GM21423 (cell line): Measurements from ENCODE around the gene EPB41L5.
"Not testable (repeated sequence)": the region's sequence is repeated elsewhere in the genome, so short reads cannot be mapped to it uniquely, and the experiment has no call there.

Experiments used
- ATAC-seq: cut with Tn5 transposase; IDR thresholded peaks from one replicate; pipeline ENCODE4 v1.9.1; 2021; ENCODE audit warnings: mild to moderate bottlenecking, moderate library complexity; ENCODE audit not compliant: unreplicated experiment

EPB41L5 gene

DNA sequence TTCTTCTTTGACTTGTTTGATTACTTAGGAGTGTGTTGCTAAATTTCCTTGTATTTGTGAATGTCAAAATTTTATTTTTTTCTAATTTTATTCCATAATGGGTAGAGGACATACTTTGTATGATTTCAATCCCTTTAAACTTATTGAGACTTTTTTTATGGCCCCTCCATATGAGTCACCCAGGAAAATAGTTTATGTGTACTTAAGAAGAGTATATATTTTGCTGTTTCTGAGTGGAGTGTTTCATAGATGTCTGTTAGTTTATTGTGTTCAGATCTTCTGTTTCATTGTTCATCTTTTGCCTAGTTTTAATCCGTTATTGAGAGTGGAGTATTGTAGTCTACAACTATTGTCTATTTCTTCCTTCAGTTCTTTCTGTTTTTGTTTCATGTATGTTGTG is 81.9 kb downstream of the EPB41L5 start:
- no peak for ATAC-seq

DNA sequence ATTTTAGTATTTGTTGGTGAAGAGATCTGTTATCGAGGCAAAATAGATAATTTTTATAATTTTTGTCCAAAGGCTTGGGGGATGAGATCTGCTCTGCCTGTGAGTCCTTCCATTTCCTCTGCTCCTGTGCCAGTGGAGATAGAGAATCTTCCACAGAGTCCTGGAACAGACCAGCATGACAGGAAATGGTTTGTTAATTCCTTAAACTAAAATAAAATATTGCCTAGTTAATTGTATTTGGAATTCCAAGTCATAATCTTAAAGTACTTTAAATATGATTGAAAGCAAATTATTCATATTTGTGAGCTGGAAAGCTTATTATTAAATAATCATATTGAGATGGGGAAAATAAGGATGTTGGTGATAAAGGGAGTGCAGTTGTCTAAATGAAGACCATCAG is 87.8 kb downstream of the EPB41L5 start:
- no peak for ATAC-seq

DNA sequence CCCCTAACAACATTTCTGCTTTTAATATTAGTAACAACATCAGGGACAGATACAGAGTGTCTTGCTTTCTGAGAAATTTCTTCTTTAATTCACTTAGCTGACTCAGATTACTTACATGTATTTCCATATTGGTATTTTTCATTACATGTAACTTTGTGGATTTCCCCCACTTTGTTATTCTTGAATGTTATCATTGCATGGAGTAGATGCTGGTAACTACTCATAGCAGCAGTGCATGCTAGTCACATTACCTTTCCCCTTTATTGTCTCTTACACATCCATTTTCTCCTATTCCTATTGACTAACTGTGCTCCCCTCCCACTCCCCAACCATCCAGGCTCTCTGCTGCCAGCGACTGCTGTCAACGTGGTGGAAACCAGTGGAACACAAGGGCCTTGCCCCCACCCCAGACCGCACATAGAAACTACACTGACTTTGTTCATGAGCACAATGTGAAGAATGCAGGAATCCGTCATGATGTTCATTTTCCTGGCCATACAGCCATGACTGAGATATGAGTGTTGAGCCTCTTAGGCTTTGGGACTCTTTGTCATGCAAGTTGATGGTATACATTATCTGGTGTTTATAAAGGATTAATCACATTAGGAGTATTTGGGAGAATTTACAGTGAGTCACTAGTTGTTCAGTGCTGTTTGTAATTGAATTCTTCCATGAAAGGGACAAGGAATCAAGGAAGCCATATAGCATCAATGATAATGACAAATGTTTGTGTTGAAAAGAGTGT is 91.0 kb downstream of the EPB41L5 start:
- no peak for ATAC-seq

DNA sequence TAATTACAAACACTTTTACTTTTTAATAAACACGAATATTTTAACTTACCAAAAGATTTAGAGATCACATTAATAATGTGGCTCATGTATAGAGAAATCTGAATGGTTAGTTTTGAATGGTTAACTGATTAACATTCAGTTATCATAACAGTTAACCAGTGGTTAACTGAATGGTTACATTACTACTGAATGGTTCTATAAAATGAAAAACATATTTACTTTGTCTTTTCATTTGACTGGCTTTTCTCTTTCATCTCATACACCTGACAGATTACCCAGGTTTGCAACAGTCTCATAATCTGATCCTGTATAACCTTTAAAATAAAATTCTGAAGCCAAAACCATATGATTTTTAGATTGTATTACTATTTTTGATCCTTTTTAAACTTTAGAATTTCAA is 91.9 kb downstream of the EPB41L5 start:
- no peak for ATAC-seq

DNA sequence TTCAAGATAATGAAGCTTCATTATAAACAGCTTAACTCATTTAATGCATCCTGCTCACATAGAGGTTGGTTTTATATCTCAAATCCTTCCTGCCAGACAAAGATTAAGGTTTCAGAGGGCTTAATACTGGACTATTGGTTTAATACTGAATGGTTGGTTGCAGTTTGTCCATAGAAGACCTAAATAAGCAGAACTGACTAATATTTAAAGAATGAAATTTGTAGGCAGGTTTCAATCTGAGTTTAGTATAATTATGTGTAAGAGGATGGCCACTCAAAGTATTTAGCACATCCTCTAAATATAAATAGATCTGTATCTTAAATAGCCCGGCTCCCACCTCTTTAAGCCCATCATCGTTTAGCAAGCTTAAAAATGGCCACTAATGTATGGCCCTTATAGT is 92.5 kb downstream of the EPB41L5 start:
- peak; percentile 62 for ATAC-seq

DNA sequence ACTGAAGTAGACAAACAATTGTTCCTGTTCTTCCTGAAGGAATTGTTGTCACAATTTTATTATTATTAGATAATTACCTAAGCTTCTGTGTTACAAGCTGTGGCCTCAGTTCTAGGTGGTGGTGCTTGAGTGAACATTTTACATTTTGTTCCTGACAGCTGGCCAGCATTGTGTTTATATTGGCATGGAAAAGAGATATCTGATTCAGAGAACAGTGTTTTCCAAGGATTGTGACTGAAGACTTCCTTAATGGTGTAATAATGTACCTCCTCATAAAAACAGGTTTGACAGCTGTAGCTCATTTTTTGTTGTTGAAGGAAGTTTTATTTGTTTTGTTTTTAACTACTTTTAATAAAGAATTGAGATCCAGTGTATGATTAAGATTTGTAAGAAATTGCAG is 95.2 kb downstream of the EPB41L5 start:
- ATAC-seq: no peak

DNA sequence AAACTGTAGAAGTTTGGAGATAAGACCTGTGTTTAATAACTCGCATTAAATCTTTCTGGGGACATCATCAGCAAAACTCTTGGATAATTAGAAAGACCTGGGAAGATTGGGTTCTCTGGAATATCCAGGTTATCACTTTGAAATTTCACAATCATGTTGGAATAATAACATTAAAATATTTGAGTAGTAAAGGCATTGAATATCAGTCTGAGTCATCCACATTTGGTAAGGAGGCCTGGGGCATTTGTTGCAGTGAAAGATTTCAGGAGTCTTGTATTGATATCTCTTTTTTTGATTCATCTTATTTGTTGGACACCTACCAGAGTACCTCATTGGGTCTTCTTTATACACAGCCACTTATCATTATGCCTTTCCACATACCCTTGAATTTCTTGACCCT is 95.9 kb downstream of the EPB41L5 start:
- ATAC-seq: no peak

DNA sequence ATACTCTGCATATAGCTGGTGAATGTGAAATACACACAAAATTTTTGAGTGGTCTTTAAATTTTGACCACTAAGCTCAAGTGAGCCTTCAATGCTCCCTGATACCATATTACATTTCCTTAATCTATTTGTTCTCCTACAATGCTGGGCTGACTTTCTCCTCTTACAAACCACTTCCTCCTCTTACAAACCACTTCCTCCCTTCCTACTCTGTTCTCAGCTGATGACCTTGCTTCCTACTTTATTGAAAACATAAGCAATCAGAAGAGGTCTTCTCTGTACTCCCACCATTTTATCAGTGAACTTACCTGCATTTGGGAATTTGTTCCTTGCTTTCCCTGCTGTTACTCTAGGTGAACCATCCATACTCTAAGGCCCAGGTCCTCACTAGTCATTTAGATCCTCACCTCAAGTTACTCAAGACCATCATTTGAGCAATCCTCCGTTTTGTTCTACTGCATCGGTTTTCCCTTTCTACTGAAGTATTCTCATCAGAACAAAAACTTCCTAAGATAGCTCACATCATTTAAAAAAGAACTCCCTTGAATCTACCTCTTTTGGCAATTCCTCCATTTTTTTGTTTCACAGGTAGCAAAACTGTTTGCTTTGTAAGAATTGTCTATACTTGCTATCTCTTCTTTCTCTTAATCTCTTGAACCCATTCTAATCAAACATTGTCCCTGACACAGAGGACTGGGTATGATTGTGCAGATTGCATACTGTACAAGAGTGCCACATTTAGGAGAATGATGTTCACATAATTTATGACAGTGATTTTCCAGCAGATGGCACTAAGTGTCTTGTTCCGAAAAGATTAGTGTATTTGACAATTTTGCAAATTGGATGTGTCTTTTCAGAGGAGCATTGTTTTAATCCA is 96.5 kb downstream of the EPB41L5 start:
- peak; percentile 47 for ATAC-seq

DNA sequence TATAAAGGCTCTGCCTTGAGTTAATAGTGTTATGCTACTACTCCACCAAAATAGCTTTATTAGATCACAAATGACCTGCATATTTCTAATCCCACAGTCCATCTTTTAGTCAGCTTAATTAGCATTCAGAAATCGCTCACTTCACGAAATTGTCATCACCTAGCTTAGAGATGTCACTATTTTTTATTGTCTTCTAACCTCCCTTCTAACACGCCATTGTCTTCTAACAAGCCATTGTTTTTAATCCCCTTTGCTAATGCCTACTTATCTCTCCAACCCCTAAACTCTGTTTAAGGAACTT is 97.1 kb downstream of the EPB41L5 start:
- no peak for ATAC-seq

DNA sequence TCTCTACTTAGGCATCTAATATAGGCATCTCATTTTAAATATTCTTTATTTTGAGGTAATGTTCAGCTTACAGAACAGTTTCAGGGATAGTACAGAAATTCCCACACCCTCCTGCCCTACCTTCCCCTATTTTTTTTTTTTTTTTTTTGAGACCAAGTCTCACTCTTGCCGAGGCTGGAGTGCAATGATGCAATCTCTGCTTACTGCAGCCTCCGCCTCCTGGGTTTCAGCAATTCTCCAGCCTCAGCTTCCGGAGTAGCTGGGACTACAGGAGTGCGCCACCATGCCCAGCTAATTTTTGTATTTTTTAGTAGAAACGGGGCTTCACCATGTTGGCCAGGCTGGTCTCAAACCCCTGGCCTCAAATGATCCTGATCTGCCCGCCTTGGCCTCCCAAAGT is 97.6 kb downstream of the EPB41L5 start:
- no peak for ATAC-seq

DNA sequence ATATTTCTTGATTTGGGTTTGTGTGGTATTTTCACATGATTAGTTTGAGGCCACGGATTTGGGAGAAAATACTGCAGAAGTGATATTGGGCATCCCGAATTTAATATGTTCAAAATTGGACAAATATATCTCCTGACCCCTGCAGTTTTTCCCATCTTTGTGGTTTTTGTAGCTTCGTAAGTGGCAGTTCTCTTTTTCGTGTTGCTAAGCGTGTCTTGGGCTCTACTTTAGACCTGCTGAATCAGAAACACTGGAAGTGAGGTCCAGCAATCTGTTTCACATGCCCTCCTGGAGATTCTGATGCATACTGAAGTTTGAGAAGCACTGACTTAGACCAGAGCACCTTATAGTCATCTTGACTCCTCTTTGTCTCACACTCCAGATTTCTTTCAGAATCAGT is 98.3 kb downstream of the EPB41L5 start:
- ATAC-seq: no peak

DNA sequence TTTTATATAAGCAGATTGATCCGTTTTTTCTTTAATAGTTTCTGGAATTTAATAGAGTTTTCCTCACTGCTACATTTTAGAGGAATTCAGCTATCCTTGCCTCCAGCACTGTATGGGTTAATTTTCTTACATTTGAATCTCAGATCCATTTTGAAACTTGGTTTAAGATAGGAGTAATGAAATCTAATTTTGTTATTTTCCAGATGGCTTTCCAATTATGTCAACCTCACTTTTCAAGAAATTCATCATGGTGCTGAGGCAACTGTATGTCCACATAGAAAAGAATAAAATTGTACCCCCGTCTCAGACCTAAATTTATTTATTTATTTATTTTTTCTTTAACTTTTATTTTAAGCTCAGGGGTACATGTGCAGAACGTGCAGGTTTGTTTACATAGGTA is 105.1 kb downstream of the EPB41L5 start:
- no peak for ATAC-seq

DNA sequence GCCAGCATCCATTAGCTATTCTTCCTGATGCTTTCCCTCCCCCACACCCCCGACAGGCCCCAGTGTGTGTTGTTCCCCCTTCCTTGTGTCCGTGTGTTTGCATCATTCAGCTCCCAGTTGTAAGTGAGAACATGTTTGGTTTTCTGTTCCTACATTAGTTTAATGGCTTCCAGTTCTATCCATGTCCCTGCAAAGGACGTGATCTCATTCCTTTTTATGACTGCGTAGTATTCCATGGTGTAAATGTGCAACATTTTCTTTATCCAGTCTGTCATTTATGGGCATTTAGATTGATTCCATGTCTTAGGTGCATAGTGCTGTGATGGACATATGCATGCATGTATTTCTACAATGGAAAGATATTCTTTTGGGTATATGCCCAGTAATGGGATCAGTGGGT is 105.6 kb downstream of the EPB41L5 start:
- ATAC-seq: no peak

DNA sequence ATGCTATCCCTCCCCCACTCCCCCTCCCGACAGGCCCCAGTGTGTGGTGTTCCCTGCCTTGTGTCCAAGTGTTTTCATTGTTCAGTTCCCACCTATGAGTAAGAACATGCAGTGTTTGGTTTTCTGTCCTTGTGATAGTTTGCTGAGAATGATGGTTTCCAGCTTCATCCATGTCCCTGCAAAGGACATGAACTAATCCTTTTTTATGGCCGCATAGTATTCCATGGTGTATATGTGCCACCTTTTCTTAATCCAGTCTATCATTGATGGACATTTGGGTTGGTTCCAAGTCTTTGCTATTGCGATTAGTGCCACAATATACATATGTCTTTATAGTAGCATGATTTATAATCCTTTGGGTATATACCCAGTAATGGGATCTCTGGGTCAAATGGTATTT is 108.5 kb downstream of the EPB41L5 start:
- ATAC-seq: not testable (repeated sequence)

DNA sequence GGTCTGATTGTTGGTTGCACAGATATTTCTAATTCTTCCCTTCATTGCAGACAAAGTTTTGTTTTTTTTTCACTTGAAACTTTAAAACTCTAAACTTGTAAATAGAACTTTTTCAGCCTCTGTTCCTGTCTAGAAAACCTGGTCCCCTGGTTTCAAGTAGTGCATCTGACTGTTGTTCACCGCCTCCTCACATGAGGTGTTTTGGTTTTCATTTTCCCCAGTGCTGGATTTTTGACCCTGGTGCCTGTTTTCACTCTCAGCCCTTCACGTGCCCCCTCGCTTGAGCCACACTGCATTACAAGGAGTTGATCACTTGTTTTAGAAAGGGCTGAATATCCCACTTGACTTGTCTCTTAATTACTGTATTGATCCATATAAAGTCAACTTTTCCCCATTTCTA is 110.2 kb downstream of the EPB41L5 start:
- ATAC-seq: no peak

DNA sequence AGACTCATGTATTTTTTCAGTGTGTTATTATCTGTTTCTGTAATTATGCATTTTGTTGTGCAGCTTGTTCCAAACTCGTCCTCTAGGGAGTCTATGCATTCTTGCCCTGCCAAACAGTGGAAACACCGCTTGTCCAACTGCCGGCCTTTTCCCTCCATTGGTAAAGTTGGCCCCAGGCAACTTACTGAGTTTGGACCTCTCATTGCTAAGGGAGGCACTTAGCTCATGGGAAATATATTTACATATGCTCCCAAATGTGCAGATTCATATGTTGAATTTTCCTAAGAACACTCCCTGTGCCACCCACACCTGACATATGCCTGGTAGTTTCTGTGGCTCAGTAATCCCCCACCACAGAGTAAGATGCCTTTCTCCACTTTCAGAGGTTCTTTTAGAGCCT is 112.3 kb downstream of the EPB41L5 start:
- ATAC-seq: no peak

DNA sequence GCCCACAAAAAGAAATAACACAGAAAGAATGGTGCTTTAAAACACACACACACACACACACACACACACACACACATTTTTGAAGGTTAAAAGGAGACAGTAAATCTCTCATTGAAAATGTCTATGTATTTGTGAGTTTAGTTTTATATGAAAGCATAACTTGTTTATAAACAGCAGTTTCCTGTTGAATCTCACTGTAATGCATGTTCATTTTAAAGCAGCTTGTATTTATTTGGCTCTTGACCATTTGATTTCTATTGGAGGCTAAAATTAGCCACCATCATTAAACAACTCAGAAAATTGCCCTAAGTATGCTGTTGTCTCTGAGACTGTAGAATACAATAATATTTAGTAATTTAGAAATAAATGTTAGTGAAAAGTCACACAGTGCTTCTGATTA is 115.3 kb downstream of the EPB41L5 start:
- ATAC-seq: no peak

DNA sequence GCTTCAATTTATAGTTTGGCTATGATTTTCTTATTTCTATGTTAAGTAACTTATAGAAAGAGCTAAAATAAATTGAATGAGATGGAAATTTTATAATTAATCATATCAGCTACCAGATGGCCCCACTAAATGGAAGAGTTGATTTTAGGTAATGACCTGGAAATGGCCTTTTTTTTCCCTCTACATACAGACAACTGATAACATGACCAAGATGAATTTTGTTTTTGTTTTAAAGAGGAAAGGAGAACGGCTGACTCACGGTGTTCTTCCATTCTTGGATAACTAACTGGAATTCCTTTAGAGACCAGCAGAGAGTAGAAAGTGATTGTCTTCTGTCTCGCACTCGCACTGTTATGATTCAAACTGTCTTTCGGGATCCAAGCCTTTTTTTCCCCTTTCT is 119.3 kb downstream of the EPB41L5 start:
- no peak for ATAC-seq

DNA sequence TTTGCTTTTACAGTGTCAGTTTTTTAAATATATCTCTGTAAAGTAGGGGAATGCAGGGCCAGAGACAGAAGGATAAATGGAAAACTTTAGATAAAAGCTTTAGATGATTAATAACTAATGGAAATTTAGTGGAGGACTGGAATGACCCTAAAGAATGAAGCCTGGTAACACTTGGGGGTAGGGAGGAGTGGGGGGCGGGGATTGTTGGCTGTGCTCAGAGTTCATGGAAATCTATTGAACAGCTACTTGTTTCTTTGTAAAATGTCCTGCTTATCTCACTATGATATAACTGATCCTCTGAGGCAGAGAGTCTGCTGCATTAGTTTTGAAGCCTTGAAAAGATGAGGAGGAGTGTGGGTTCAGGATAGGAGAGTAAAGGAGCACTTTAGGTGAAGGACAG is 119.8 kb downstream of the EPB41L5 start:
- ATAC-seq: no peak

DNA sequence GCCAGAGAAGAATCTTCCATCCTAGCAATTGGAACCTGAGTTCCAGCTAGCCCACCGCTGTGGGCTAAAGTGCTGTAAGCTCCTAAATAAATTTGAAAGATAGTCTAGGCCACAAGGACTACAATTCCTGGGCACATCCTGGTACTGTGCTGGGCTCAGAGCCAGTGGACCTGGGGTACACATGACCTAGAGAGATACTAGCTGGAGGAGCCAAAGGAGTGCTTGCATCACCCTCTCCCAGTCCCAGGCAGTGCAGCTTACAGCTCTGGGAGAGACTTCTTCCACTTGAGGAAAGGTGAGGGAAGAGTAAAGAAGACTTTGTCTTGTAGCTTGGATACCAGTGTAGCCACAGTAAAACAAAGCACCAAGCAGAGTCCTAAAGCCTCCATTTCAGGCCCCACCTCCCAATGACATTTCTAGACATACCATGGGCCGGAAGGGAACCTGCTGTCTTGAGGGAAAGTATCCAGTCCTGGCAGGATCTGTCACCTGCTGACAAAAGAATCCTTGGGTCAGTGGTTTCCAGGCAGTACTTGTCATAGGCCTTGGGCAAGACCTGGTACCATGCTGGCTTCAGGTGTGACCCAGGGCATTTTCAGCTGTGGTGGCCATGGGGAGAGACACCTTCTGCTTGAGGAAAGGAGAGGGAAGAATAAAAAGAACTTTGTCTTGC is 120.8 kb downstream of the EPB41L5 start:
- no peak for ATAC-seq

DNA sequence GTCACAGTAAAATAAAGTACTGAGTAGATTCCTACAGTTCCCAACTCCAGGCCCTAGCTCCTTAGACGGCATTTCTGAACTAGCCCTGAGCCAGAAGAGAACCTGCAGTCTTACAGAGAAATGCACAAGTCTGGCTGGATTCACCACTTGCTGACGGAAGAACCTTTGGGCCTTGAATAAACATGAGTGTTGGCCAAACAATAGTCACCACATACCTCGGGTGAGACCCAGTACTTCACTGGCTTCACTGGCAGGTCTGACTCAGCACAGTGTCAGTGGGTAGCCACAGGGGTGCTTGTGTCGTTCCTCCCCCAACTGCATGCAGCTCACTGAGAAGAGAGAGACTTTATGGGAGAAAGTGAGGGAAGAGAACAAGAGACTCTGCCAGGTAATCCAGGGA is 121.4 kb downstream of the EPB41L5 start:
- ATAC-seq: no peak

DNA sequence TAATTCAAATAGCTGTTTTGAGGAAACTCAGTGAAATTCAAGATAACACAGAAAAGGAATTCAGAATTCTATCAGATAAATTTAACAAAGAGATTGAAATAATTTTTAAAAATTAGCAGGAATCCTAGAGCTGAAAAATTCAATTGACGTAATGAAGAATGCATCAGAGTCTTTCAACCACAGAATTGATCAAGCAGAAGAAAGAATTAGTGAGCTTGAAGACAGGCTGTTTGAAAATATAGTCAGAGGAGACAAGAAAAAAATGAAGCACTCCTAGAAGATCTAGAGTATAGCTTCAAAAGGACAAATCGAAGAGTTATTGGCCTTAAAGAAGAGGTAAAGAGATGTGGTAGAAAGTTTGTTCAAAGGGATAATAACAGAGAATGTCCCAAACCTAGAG is 122.1 kb downstream of the EPB41L5 start:
- ATAC-seq: not testable (repeated sequence)
